Embryonic facial prominence (tissue), 1 donor: ENCODE data around the gene MEG3.
"Not testable (repeated sequence)": the region's sequence is repeated elsewhere in the genome, so short reads cannot be mapped to it uniquely, and the experiment has no call there.

ENCODE experiments used
- DNase-seq: peaks from one replicate; pipeline ENCODE4 v3.0.0-alpha.2; 2016; ENCODE audit errors: extremely low spot score

MEG3 gene

DNA sequence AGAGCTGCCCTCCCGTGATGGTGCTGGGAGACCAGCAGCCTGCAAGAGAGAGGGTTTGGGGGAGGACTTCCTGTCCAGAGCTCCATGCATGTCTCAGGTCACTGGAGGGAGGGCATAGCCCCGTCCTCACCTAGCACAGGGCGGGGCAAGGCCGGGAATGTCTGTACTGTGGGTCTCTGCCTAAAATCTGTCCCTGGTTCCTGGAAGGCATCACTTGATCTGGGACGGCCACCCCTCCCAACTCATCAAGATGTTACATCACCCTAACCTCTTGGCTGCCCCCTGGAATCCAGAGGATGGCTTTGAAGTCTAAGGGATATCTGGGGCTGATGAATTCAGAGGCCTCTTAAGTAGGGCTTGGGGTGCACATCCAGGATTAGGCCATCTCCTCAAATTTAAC is 37.0 kb upstream of the MEG3 start:
- no peak for DNase-seq

DNA sequence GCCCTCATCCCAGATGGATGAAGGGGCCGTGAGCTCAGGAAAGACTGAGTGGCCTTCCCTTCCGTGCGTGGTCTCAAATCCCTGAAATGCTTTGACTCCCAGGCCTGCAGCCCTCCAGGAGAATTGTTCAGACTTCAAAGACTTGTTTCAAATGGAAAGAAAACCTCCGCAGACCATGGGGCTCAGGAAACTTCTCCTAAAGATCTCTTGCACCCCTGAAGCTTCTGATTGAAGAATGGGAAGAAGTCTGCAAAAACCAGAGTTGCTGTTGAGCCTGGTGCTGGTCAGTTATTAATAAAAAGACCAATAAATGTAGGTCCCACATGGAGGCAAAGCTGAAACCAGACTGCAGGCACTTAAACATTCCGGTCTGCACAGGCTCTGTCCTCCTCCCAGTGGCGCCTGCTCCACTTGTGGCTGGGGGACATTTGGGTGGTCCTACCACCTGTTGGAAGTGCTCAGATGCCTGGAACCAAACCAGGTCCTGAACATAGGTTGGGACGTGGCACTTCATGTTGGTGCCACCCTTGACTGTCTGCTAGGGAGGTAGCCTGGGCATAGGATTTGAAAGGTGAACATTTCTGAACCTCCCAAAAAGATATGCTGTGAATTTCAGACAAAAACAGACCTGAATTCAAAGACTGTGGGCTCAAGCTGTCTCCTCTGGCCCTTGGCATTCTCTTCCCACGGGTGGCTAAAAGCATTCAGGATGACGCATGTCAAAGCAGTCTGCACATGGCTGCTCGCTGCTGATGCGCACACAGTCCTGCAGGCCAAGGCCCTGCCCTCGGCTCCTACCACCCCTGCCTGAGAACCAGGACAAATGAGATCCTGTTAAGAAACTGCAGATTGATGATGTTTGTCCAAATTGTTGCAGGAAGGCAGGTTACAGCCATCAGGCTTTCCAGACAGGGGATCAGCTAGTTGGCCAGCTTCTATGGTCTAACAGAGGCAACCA is 36.2 kb upstream of the MEG3 start:
- DNase-seq = no peak

DNA sequence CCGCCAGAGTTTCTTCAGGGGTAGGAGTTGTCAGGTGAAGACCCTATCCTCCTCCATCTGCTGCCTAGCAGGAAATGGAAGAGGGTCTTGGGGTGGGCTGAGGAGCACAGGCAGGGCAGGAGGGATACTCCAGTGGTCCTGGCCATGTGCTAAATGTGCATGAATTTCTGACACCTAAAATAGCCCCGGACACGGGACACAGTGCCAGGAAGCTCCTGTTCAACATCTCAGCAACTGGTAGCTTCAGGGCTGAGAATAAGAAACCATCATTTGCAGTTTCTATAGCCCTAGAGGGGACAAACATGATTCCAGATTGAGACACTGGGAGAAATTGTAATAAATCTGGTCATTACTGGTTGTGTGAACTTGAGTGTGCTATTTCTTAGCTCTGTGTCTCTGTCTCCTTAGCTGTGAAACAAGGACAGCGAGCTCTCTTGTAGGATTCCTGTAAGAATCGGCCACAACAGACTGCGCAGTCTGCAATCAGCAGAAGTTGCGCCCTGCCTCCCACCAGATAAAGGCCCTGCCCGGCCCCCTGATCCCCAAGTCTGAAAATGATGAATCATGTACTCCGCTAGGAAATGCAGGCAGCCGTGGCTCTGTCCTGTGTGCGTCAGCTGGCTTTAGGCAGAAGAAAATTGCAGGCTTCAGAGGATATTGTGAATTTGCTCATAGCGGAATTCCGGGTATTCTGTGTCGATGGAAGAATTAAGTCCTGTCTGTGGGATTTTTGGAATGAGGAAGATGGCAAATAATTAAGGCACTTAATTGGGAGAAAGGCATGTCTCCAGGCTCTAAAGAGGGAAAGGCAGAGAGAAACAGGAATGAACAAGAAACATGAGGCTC is 35.2 kb upstream of the MEG3 start:
- peak; percentile 45 for DNase-seq

DNA sequence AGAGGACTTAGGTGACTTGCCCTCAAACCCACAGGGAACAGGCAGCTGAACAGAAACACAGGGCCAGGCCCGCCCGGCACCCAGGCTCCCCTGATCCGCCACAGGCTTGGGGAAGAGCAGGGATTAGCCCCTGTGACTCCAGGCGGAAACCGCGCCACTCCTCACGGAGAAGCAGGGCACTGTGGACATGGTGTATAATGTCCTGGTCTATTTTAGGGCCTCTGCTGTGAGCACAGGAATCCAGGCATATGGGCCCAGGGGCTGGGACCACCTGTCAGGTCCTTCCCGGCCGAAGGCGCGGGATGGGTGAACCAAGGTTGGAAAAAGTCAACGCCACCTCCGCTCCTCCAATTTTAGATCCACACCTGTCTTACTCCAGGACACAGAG is 34.6 kb upstream of the MEG3 start:
- no peak for DNase-seq

DNA sequence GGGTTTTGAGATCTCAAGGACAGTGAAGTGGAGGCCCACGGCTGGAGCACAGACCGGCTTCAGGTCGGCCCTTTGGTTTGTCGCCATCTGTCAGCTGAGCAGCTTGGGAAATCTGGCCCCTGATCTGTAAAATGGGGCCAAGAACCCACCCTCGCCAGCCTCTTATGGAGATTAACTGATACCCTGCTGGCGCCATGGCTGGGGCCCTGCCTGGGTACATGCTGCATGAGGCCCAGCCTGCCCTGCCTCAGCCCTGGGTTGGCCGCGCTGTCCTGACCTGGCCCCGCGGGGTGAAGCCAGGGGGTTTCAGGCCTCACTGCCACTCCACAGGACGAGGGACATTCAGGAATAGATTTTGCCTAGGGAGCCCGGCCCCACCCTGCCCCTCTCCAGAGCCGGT is 33.9 kb upstream of the MEG3 start:
- DNase-seq = no peak

DNA sequence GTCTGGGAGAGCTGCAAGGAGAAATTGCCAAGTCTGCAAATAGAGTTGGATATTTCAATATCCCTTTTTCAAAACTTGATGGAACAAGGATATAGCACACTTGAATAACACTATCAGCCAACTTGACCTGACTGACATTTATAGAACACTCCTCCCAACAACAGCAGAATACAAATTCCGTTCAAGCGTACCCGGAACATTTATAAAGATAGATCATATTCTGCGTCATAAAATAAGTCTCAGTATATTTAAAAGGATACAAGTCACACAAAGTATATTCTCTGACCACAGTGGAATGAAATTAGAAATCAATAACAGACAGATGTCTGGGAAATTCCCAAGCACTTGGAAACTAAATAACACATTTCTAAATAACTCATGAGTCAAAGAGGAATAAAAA is 29.0 kb upstream of the MEG3 start:
- DNase-seq = peak; percentile 49

DNA sequence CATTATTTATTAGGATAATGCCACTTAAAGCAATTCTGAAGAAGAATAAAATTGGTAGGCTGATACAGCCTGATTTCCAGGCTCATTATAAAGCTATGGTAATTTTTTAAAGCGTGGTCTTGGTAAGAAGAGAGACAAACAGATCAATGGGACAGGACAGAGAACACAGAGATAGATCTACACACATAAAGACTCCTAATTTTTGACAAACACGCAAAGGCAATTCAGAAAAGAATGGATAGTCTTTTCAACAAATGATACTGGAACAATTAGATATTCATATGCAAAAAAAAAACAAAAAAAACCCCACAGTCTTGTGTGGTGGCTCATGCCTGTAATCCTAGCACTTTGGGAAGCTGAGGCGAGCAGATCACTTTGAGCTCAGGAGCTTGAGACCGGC is 25.9 kb upstream of the MEG3 start:
- no peak for DNase-seq

DNA sequence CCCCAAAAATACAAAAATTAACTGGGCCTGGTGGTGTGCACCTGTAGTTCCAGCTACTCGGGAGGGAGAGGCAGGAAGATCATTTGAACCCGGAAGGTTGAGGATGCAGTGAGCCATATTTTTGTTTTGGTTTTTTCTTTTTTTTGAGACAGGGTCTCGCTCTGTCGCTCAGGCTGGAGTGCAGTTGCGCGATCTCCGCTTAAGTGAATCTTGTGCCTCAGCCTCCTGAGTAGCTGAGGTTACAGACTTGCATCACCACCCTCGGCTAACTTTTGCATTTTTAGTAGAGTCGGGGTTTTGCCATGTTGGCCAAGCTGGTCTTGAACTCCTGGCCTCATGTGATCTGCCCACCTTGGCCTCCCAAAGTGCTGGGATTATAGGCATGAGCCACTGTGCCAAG is 24.5 kb upstream of the MEG3 start:
- not testable (repeated sequence) for DNase-seq

DNA sequence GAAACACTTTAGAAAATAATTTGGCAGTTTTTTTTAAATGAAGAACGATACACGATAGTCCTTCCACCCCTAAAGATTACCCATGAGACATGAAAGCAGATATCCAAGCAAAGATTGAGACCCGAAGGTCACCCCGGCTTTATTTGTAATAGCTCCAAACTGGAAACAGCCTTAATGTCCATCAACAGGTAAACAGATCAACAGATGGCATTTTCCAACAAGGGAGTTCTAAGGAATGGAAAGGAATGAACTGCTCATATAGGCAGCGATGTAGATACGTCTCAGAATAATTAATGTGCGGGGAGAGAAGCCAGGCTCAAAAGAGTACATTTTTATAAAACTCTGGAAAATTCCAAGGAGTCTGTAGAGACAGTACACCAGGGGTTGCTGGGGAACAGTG is 23.7 kb upstream of the MEG3 start:
- DNase-seq = no peak

DNA sequence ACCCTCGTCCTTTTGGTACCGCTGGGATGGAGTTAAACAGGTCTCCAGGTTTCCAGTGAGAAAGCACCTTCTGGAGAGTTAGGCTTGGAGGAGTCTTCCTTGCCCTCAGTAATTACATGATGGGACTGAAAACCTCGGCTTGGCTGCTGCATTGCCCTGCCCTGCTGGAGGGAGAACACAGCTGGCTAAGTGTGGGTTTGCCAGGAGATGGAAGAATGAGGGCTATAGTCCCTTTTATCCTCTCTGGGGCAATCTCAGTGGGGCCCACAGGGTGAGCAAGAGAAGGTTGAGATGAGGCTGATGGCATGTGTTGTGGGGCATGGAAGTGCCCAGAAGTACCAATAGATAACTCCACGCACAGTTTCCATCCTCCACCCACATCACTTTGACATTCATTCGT is 23.2 kb upstream of the MEG3 start:
- no peak for DNase-seq

DNA sequence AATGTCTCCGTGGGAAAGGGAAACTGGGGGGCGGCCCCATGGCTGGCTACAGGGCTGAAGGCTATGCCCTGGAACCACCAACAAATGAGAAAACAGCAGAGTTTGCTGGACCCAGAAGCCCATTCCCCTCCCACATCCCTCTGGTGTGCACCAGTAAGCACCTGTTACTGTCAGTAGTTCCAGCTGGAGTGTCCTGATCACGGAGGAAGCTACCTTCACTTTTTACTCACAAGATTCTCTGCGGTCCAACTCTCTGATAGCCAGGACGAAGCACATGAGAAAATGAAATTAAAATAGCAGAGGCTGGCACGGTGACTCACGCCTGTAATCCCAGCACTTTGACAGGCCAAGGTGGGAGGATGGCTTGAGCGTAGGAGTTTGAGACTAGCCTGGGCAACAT is 22.7 kb upstream of the MEG3 start:
- no peak for DNase-seq

DNA sequence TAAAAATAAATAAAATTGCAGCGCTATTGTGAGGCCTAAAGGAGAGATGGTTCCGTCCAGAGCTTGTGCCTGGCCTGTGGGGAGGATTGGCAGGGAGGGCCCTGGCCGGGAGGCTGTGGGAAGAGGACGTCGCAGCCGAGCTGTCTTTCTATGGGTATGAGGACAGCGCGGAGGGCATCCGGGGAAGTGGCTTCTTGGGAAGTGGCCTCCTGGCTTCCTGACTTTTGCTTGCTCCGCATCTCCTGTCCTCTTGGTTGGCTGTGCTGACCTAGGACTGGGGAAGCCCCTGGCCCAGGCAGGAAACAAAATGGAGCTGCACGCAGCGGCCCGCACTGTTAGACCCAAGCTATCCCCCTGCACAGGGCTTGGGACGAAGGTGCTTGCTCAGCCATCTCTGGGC is 22.2 kb upstream of the MEG3 start:
- no peak for DNase-seq

DNA sequence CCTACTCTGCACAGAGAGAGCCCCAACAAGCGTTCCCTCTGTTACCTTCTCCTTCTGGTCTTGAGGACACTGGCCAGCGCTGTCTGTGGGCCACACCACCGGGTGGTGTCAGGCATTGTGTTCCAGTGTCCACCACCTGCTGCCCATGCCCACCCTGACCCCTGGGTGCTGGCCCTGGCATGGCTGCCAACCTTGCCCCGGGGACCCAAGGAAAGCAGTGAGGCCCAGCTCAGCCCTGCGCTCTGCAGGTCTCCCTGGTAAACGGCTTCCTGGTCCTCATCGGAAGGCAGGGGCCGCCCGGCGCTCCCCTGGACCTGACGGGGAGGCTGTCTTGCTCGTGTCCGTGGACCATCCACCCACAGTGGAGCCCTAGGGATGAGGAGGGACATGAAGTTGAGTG is 21.8 kb upstream of the MEG3 start:
- no peak for DNase-seq

DNA sequence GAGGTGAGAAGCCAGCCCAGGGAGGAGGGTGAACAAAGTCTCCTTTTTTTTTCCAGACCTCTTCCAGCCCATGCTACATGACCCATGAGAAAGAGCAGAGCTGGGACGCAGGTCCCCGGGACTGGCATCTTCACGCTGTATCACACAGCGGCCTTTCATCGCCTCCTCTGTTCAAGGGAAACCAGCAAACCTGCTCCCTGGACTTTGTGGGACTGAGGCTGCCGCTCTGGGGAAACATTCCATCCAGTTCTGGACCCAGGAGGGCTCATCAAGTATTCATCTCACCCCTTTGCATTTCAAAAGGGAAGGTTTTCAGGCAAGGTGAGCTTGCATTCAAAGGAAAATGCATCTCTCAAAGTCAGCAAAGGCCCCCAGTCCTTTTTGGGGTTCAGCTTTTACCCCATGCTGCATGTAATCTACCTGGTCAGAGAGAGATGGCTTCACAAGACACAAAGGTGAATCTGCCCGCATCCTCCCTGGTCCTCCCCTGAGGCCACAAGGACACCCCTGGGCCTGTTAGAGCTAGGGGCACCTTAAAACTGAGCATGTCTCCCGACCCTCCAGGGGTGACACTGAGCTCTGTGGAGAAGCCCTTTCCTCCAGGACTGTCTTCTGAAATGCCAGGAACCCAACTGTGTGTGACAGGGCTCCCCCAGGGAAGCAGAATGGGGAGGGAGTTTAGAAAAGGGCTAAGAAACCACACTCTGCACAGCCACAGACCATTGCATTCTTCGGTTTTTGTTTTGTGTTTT is 21.2 kb upstream of the MEG3 start:
- DNase-seq = no peak

DNA sequence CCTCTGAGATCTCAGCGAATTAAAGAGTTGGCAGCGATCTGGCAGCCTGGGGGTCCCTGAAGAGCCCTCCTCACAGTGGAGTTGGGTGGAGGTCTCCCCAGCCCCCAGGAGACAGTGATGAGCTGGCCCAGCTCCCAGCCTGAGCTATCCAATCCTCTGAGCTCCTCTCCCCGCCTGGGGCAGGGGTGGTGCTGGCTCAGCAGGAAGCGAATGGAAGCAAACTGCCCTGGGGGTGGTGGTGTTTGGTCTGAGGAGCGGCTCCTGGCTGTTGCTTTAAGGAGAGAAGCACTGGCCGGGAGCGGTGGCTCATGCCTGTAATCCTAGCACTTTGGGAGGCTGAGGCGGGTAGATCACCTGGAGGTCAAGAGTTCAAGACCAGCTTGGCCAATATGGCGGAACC is 19.5 kb upstream of the MEG3 start:
- DNase-seq = no peak

DNA sequence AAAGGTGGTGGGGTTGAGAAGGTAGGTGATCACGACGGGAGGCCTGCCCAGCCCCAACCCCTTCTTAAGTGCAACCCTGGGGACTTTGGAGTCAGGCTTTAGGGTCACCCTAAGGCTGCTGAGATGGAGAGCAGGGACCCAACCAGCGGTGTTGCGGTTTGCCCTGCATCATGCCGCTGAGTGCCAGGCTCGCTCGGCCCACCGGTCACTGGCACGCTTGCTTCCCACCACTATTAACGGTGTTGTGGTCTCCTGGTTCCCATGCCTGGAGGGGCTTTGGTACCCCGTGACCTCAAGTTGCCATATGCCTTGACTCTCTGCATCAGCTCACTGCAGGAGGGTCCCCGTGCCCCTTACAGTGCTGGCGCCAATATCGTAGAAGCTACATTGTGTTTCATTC is 18.4 kb upstream of the MEG3 start:
- DNase-seq = no peak

DNA sequence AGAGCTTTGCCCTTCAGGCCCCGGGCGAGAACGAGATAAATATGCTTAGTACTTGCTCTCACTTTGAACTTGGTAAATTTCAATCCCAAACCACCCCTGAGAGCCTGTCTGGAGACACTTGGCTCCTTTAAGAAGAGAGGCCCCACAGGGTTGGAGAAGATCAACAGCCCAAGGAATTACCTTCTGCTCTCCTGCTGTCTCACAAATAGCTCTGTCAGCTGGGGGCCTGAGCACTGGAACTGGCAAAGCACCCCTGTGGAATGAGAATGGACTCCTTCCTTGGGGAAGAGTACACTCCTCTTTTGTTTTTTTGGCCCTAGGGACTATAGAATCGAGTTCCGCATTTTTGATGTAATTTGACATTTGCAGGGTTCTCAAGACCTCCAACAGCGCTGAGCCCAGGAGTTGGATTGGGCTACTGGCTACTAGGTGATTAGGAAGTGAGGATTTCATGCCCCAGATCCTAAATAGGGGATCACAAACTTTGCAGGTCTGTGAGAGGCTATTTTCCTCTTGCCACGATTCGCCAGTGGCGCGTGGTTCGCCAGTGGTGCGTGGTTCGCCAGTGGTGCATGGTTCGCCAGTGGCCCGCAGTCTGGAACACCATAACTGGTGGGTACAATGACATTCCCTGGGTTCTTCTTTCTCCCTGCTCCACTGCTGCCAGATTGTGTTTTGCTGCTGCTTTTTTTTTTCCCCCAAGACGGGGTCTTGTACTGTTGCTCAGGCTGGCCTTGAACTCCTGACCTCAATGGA is 17.8 kb upstream of the MEG3 start:
- DNase-seq = no peak

DNA sequence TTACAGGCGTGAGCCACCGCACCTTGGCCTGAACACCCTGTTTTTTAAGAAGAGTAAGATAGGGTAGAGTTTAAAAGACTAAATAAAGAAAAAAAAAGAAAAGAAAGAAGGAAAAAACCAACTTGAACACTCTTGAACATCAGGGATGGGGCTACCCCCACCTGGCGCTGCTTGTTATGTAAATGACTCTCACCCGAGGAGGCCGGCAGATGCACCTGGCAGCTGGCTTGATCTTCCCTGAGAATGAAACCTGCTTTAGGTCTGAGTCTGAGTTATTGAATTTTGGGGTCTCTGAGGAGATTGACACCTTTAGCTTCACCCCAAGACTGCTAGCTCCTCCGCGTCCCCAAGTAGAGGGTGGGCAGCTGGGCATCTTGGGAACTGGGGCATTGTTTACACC is 15.5 kb upstream of the MEG3 start:
- no peak for DNase-seq

DNA sequence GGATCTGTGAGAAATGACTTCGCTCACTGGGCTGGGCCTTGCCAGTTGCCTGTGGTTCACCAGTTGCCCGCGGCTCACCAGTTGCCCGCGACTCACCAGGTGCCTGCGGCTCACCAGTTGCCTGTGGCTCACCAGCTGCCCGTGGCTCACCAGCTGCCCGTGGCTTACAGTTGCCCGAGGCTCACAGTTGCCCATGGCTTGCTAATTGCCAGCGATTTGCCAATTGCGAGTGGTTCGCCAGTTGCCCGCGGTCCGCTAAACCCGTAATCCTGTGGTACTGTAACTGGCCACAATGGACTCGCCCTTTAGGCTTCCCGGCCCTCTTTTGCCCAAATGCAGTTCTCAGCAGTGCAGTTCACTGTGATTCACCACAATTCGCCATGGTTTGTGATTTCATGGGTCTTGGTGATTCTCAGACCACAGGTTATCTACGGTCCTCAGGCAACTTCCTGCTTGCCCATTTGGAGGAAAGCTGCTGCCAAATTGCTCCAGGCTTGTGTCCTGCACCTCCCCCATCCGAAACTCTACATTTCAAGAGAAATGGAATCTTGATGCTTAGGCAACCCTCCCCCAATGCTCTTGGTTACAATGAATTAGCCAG is 15.0 kb upstream of the MEG3 start:
- no peak for DNase-seq

DNA sequence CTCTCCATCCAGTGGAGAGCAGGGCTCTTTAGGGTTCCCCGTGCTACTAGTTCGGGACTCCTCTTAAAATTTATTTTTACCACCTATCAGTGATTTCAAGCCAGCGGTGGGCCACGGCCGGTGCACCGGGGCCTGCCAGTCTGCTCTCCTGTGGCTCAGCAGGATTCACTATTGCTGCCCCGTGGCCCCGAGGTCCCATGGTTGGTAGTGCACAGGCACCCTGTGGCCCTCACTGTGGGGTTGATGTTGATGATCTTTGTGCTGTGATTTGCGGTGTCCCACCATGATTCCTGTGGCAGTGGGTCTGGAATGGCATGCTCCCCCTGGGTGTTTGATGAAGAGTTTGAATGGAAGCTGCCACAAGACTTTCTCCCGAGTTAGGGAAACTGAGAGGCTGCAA is 12.6 kb upstream of the MEG3 start:
- DNase-seq = no peak
